GM21526 (cell line): ENCODE measurements around the gene EXOC6.

Source experiments
- ATAC-seq: cut with Tn5 transposase; IDR thresholded peaks from one replicate; pipeline ENCODE4 v1.9.1; 2021; ENCODE audit warnings: moderate library complexity; ENCODE audit not compliant: unreplicated experiment, low FRiP score

EXOC6 gene

GRCh38 chr10:93062514-93063143, 214.3 kb downstream of the EXOC6 start:
- no peak for ATAC-seq

- ATAC-seq: no peak
These were observed 215.0 kb downstream of the EXOC6 start for GRCh38 chr10:93063144-93063976.

GRCh38 chr10:93063977-93064660, 215.8 kb downstream of the EXOC6 start:
- no peak for ATAC-seq

GRCh38 chr10:93064874-93065660, 216.7 kb downstream of the EXOC6 start:
- no peak for ATAC-seq

GRCh38 chr10:93065675-93066543, 217.6 kb downstream of the EXOC6 start:
- ATAC-seq: no peak

- no peak for ATAC-seq
These were observed 218.2 kb downstream of the EXOC6 start for GRCh38 chr10:93066544-93066913.

GRCh38 chr10:93067443-93068365, 219.4 kb downstream of the EXOC6 start:
- no peak for ATAC-seq

- ATAC-seq: no peak
These were observed 220.3 kb downstream of the EXOC6 start for GRCh38 chr10:93068411-93069244.

- no peak for ATAC-seq
These were observed 220.9 kb downstream of the EXOC6 start for GRCh38 chr10:93069245-93069561.

- ATAC-seq: no peak
These were observed 222.3 kb downstream of the EXOC6 start for GRCh38 chr10:93070378-93071176.

- no peak for ATAC-seq
These were observed 222.8 kb downstream of the EXOC6 start for GRCh38 chr10:93071177-93071472.

- ATAC-seq: no peak
These were observed 223.4 kb downstream of the EXOC6 start for GRCh38 chr10:93071674-93072224.

- ATAC-seq: no peak
These were observed 223.9 kb downstream of the EXOC6 start for GRCh38 chr10:93072225-93072712.

- no peak for ATAC-seq
These were observed 224.6 kb downstream of the EXOC6 start for GRCh38 chr10:93072713-93073538.

GRCh38 chr10:93073539-93074146, 225.3 kb downstream of the EXOC6 start, which contains the start of gene CYP26A1:
Gene CYP26A1, plus strand, starts transcription at chr10:93073893. Its CDS starts 42 bp downstream, at chr10:93073935.
- ATAC-seq: no peak
